Stimulated activated naive CD8-positive, alpha-beta T cell treated with anti-CD3 and anti-CD28 coated beads, Interleukin-15, Interleukin-2, amounts not matched to agents 100 ng/mL and 50 ng/mL, for 24 hours (primary cell): ENCODE results near the gene SEMA4G.
A peak's percentile ranks its signal among the peaks of the same experiment; 100 is the strongest.

Experiments used
- H3K27ac Mint-ChIP-seq: one replicate; pipeline ENCODE4 v1.8.0; 2021; ENCODE audit warnings: mild to moderate bottlenecking, mixed read lengths
- H3K27me3 Mint-ChIP-seq: one replicate; pipeline ENCODE4 v1.8.0; 2021; ENCODE audit warnings: mixed read lengths
- H3K36me3 Mint-ChIP-seq: one replicate; pipeline ENCODE4 v1.8.0; 2021; ENCODE audit warnings: low read depth, mixed read lengths
- H3K4me1 Mint-ChIP-seq: one replicate; pipeline ENCODE4 v1.8.0; 2021; ENCODE audit warnings: low read depth, mixed read lengths
- H3K4me3 Mint-ChIP-seq: one replicate; pipeline ENCODE4 v1.8.0; 2021; ENCODE audit warnings: mild to moderate bottlenecking, mixed read lengths
- H3K9me3 Mint-ChIP-seq: one replicate; pipeline ENCODE4 v1.8.0; 2021; ENCODE audit warnings: mixed read lengths

SEMA4G gene

GRCh38 chr10:100969187-100970075 lies at the start of gene SEMA4G:
Gene SEMA4G, plus strand, starts transcription at chr10:100969504. Its CDS starts 3,409 bp downstream, at chr10:100972913.
- peak within 1 kb of the TSS; percentile 47 for H3K4me3 Mint-ChIP-seq
- H3K4me1 Mint-ChIP-seq: peaks cover 29% of the 10 kb centered on the region
- no peaks in the 10 kb centered on the region for H3K36me3 Mint-ChIP-seq
- H3K27ac Mint-ChIP-seq: no peak within 1 kb of the TSS
- H3K27me3 Mint-ChIP-seq: peaks cover 4% of the 10 kb centered on the region
- no peaks in the 10 kb centered on the region for H3K9me3 Mint-ChIP-seq

- Mint-ChIP-seq H3K27me3 (no peaks in the 10 kb centered on the region), H3K4me1 (peaks cover 10% of the 10 kb centered on the region), H3K27ac (no peak overlapping the region), H3K4me3 (no peak overlapping the region), H3K36me3 (peaks cover 70% of the 10 kb centered on the region), H3K9me3 (no peaks in the 10 kb centered on the region)
These were observed 45.7 kb upstream of the SEMA4G start for GRCh38 chr10:100923580-100923979.

- Mint-ChIP-seq H3K9me3 (no peaks in the 10 kb centered on the region), H3K36me3 (peaks cover 75% of the 10 kb centered on the region), H3K4me1 (peaks cover 10% of the 10 kb centered on the region), H3K27me3 (no peaks in the 10 kb centered on the region), H3K27ac (no peak overlapping the region), H3K4me3 (no peak overlapping the region)
These were observed 42.0 kb upstream of the SEMA4G start for GRCh38 chr10:100927266-100927665.

- no peaks in the 10 kb centered on the region for H3K9me3 Mint-ChIP-seq
- H3K27me3 Mint-ChIP-seq: no peaks in the 10 kb centered on the region
- no peak overlapping the region for H3K4me3 Mint-ChIP-seq
- H3K36me3 Mint-ChIP-seq: peaks cover 75% of the 10 kb centered on the region
- H3K27ac Mint-ChIP-seq: no peak overlapping the region
- H3K4me1 Mint-ChIP-seq: peaks cover 10% of the 10 kb centered on the region
These were observed 41.3 kb upstream of the SEMA4G start for GRCh38 chr10:100928039-100928438.

GRCh38 chr10:100930368-100930767 lies 38.9 kb upstream of the SEMA4G start:
- Mint-ChIP-seq H3K36me3 (peaks cover 61% of the 10 kb centered on the region), H3K27ac (no peak overlapping the region), H3K4me1 (peaks cover 4% of the 10 kb centered on the region), H3K27me3 (no peaks in the 10 kb centered on the region), H3K4me3 (no peak overlapping the region), H3K9me3 (no peaks in the 10 kb centered on the region)

GRCh38 chr10:100934084-100934659 lies 35.1 kb upstream of the SEMA4G start:
- H3K9me3 Mint-ChIP-seq: no peaks in the 10 kb centered on the region
- H3K27ac Mint-ChIP-seq: no peak overlapping the region
- no peaks in the 10 kb centered on the region for H3K27me3 Mint-ChIP-seq
- H3K4me1 Mint-ChIP-seq: no peaks in the 10 kb centered on the region
- peaks cover 47% of the 10 kb centered on the region for H3K36me3 Mint-ChIP-seq
- H3K4me3 Mint-ChIP-seq: no peak overlapping the region

- Mint-ChIP-seq H3K4me3 (no peak overlapping the region), H3K27me3 (no peaks in the 10 kb centered on the region), H3K36me3 (peaks cover 50% of the 10 kb centered on the region)
These were observed 29.4 kb upstream of the SEMA4G start for GRCh38 chr10:100939763-100940344.

GRCh38 chr10:100942229-100942628 lies 27.1 kb upstream of the SEMA4G start:
- Mint-ChIP-seq H3K27ac (no peak overlapping the region), H3K27me3 (no peaks in the 10 kb centered on the region), H3K36me3 (peaks cover 68% of the 10 kb centered on the region), H3K4me3 (no peak overlapping the region), H3K4me1 (peaks cover 24% of the 10 kb centered on the region), H3K9me3 (no peaks in the 10 kb centered on the region)

More at GRCh38 chr10:100939763-100940344, 29.4 kb upstream of the SEMA4G start:
- peaks cover 18% of the 10 kb centered on the region for H3K4me1 Mint-ChIP-seq
- H3K9me3 Mint-ChIP-seq: no peaks in the 10 kb centered on the region
- H3K27ac Mint-ChIP-seq: no peak overlapping the region

GRCh38 chr10:100943508-100943907 lies 25.8 kb upstream of the SEMA4G start:
- Mint-ChIP-seq H3K9me3 (no peaks in the 10 kb centered on the region), H3K4me3 (no peak overlapping the region), H3K36me3 (peaks cover 69% of the 10 kb centered on the region), H3K27me3 (no peaks in the 10 kb centered on the region), H3K4me1 (peaks cover 24% of the 10 kb centered on the region), H3K27ac (peak overlapping the region; percentile 76)

- H3K4me1 Mint-ChIP-seq: peaks cover 24% of the 10 kb centered on the region
- no peaks in the 10 kb centered on the region for H3K9me3 Mint-ChIP-seq
- no peak overlapping the region for H3K27ac Mint-ChIP-seq
- peaks cover 68% of the 10 kb centered on the region for H3K36me3 Mint-ChIP-seq
- no peaks in the 10 kb centered on the region for H3K27me3 Mint-ChIP-seq
- H3K4me3 Mint-ChIP-seq: no peak overlapping the region
These were observed 23.6 kb upstream of the SEMA4G start for GRCh38 chr10:100945754-100946153.

GRCh38 chr10:100948916-100949315 lies 20.4 kb upstream of the SEMA4G start:
- Mint-ChIP-seq H3K9me3 (no peaks in the 10 kb centered on the region), H3K27me3 (no peaks in the 10 kb centered on the region), H3K4me3 (no peak overlapping the region), H3K27ac (peak overlapping the region; percentile 26), H3K36me3 (peaks cover 53% of the 10 kb centered on the region), H3K4me1 (peaks cover 14% of the 10 kb centered on the region)

GRCh38 chr10:100960251-100960650 lies 9.1 kb upstream of the SEMA4G start:
- Mint-ChIP-seq H3K9me3 (no peaks in the 10 kb centered on the region), H3K4me3 (no peak overlapping the region), H3K4me1 (no peaks in the 10 kb centered on the region), H3K36me3 (peaks cover 50% of the 10 kb centered on the region), H3K27me3 (no peaks in the 10 kb centered on the region), H3K27ac (no peak overlapping the region)

- Mint-ChIP-seq H3K9me3 (no peaks in the 10 kb centered on the region), H3K27me3 (no peaks in the 10 kb centered on the region), H3K4me1 (no peaks in the 10 kb centered on the region), H3K4me3 (no peak overlapping the region), H3K36me3 (peaks cover 36% of the 10 kb centered on the region), H3K27ac (no peak overlapping the region)
These were observed 6.8 kb upstream of the SEMA4G start for GRCh38 chr10:100962351-100963080.

- H3K36me3 Mint-ChIP-seq: peaks cover 30% of the 10 kb centered on the region
- no peak overlapping the region for H3K27ac Mint-ChIP-seq
- H3K27me3 Mint-ChIP-seq: peaks cover 4% of the 10 kb centered on the region
- H3K4me3 Mint-ChIP-seq: no peak overlapping the region
- H3K9me3 Mint-ChIP-seq: no peaks in the 10 kb centered on the region
- H3K4me1 Mint-ChIP-seq: peaks cover 7% of the 10 kb centered on the region
These were observed 5.5 kb upstream of the SEMA4G start for GRCh38 chr10:100963826-100964225.

GRCh38 chr10:100965820-100966219 lies 3.5 kb upstream of the SEMA4G start:
- H3K27me3 Mint-ChIP-seq: peaks cover 4% of the 10 kb centered on the region
- H3K9me3 Mint-ChIP-seq: no peaks in the 10 kb centered on the region
- H3K27ac Mint-ChIP-seq: no peak overlapping the region
- H3K4me1 Mint-ChIP-seq: peaks cover 17% of the 10 kb centered on the region
- H3K4me3 Mint-ChIP-seq: no peak overlapping the region
- peaks cover 15% of the 10 kb centered on the region for H3K36me3 Mint-ChIP-seq
